Nephron progenitor cell (in vitro differentiated cells): Measurements from ENCODE around the gene CARD6.
"Not testable (repeated sequence)": the region's sequence is repeated elsewhere in the genome, so short reads cannot be mapped to it uniquely, and the experiment has no call there.

ENCODE experiments used
- DNase-seq: peaks from one replicate; pipeline ENCODE4 v3.0.0; 2021
- H3K27ac Mint-ChIP-seq: 2 replicates; pipeline ENCODE4 v1.8.0; 2021; ENCODE audit warnings: mild to moderate bottlenecking, moderate library complexity, mixed read lengths
- H3K27me3 Mint-ChIP-seq: 2 replicates; pipeline ENCODE4 v1.8.0; 2021; ENCODE audit warnings: mild to moderate bottlenecking, low read depth, mixed read lengths; ENCODE audit not compliant: poor library complexity
- H3K36me3 Mint-ChIP-seq: 2 replicates; pipeline ENCODE4 v1.8.0; 2021; ENCODE audit warnings: low read depth, mixed read lengths
- H3K4me1 Mint-ChIP-seq: 2 replicates; pipeline ENCODE4 v1.8.0; 2021; ENCODE audit warnings: mixed read lengths
- H3K4me3 Mint-ChIP-seq: 2 replicates; pipeline ENCODE4 v1.8.0; 2021; ENCODE audit warnings: mild to moderate bottlenecking, moderate library complexity, mixed read lengths
- H3K9me3 Mint-ChIP-seq: 2 replicates; pipeline ENCODE4 v1.8.0; 2021; ENCODE audit warnings: mild to moderate bottlenecking, moderate library complexity, mixed read lengths
- CTCF ChIP-seq: fragments of 200-600 bp; sonication (generic); IDR thresholded peaks from 2 replicates; pipeline ENCODE4 v1.5.0; 2021; ENCODE audit warnings: antibody characterized with exemption

The CARD6 gene

GRCh38 chr5:40866844-40867243 is 25.7 kb downstream of the CARD6 start:
- DNase-seq: no peak
- peaks cover 2% of the 10 kb centered on the region for H3K27me3 Mint-ChIP-seq
- peaks cover 8% of the 10 kb centered on the region for H3K36me3 Mint-ChIP-seq
- H3K27ac Mint-ChIP-seq: peak overlapping the region; percentile 89
- peaks cover 21% of the 10 kb centered on the region for H3K9me3 Mint-ChIP-seq
- no peak for TF ChIP-seq CTCF
- H3K4me3 Mint-ChIP-seq: no peak overlapping the region
- peaks cover 13% of the 10 kb centered on the region for H3K4me1 Mint-ChIP-seq

DNA sequence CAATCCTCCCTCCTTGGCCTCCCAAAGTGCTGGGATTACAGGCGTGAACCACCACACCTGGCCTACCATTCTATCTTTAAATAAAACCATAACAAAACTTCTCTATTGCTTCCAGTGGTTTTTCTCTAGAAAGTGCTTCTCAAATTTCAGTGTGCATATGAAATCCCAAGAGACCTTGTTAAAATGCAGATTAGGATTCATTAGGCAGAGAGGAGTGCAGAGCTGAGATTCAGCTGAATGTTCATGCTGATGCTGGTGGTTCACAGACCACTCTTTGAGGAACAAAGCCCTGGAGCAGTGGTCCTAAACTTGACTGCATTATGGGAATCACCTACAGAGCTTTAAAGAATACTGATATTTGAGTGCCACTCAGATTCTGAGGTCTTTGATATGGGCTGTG is 28.2 kb downstream of the CARD6 start:
- no peak for DNase-seq
- H3K9me3 Mint-ChIP-seq: peaks cover 17% of the 10 kb centered on the region
- H3K4me3 Mint-ChIP-seq: no peak overlapping the region
- no peak for TF ChIP-seq CTCF
- no peak overlapping the region for H3K27ac Mint-ChIP-seq
- peaks cover 8% of the 10 kb centered on the region for H3K36me3 Mint-ChIP-seq
- H3K27me3 Mint-ChIP-seq: peaks cover 6% of the 10 kb centered on the region
- peaks cover 13% of the 10 kb centered on the region for H3K4me1 Mint-ChIP-seq

- H3K27ac Mint-ChIP-seq: no peak overlapping the region
- H3K9me3 Mint-ChIP-seq: peaks cover 3% of the 10 kb centered on the region
- H3K4me1 Mint-ChIP-seq: peaks cover 13% of the 10 kb centered on the region
- DNase-seq: no peak
- H3K36me3 Mint-ChIP-seq: no peaks in the 10 kb centered on the region
- TF ChIP-seq CTCF: no peak
- peaks cover 10% of the 10 kb centered on the region for H3K27me3 Mint-ChIP-seq
- H3K4me3 Mint-ChIP-seq: no peak overlapping the region
Measured at GRCh38 chr5:40871177-40871576, 30.0 kb downstream of the CARD6 start.

DNA sequence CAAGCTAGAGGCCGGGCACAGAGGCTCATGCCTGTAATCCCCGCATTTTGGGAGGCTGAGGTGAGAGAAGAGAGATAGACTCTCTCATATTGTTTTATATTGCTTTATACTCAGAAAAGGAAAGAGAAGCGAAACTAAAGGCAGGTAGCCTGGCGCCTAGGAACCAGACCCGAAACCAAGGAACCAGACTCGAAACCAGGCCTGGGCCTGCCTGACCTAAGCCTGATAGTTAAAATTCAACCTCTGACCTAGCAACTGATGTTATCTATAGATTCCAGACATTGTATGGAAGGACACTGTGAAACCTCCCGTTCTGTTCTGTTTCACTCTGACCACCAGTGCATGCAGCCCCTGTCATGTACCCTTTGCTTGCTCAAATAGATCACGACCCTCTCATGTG is 31.1 kb downstream of the CARD6 start:
- H3K27me3 Mint-ChIP-seq: peaks cover 10% of the 10 kb centered on the region
- H3K9me3 Mint-ChIP-seq, H3K27ac Mint-ChIP-seq, H3K36me3 Mint-ChIP-seq, H3K4me1 Mint-ChIP-seq, DNase-seq, H3K4me3 Mint-ChIP-seq: not testable (repeated sequence)

DNA sequence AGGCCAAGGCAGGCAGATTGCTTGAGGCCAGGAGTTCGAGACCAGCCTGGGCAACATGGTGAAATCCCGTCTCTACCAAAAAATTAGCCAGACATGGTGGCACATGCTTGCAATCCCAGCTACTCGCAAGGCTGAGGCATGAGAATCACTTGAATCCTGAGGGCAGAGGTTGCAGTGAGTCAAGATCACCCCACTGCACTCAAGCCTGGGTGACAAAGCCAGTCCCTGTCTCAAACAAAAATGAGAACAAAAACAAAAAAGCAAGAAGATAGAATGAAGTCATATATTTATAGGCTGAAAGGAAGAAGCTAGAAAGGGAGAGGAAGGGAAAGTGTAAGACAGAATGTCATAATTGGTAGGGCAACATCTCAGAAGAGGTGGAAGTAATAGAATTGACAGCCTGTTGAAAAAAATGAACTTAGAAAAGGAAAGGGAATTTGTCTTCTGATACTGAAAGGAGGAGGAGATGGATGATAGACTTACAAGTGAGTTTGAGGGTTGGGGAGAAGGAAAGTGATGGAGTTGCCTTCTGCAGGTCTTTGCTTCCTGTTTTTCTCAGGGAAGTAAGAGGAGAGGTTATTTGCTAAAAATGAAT is 32.2 kb downstream of the CARD6 start:
- no peaks in the 10 kb centered on the region for H3K36me3 Mint-ChIP-seq
- TF ChIP-seq CTCF: no peak
- H3K4me1 Mint-ChIP-seq: no peaks in the 10 kb centered on the region
- peaks cover 10% of the 10 kb centered on the region for H3K27me3 Mint-ChIP-seq
- H3K9me3 Mint-ChIP-seq: peaks cover 3% of the 10 kb centered on the region
- no peak overlapping the region for H3K27ac Mint-ChIP-seq
- DNase-seq: no peak
- no peak overlapping the region for H3K4me3 Mint-ChIP-seq

GRCh38 chr5:40875958-40876357 is 34.8 kb downstream of the CARD6 start:
- Mint-ChIP-seq H3K4me1 (no peaks in the 10 kb centered on the region), H3K27ac (no peak overlapping the region), H3K27me3 (peaks cover 8% of the 10 kb centered on the region), H3K9me3 (peaks cover 3% of the 10 kb centered on the region), H3K36me3 (no peaks in the 10 kb centered on the region), H3K4me3 (no peak overlapping the region)
- DNase-seq: no peak
- TF ChIP-seq CTCF: no peak
